MM.1S (cell line): ENCODE data around the gene BCL7B.

Experiments used
- CTCF ChIP-seq: fragments of 300-600 bp; sonication (generic); IDR thresholded peaks from 2 replicates; pipeline ENCODE4 v1.5.1; 2016; ENCODE audit warnings: antibody characterized with exemption, low read length, mixed read lengths
- EZH2 ChIP-seq: fragments of 300-600 bp; sonication (generic); optimal IDR thresholded peaks from 2 replicates; pipeline ENCODE3; 2017; ENCODE audit warnings: low read depth, mild to moderate bottlenecking, antibody characterized with exemption, low read length, mixed read lengths
- EZH2phosphoT487 ChIP-seq: fragments of 300-600 bp; sonication (generic); IDR thresholded peaks from 2 replicates; pipeline ENCODE4 v1.6.1; 2018; ENCODE audit warnings: antibody characterized with exemption, low read length

- TF ChIP-seq CTCF (no peak), EZH2 (no peak), EZH2phosphoT487 (no peak)
These were observed 20.4 kb downstream of the BCL7B start for GRCh38 chr7:73537051-73537450.
